NCI-H1694 treated with DMSO at 0.1 percent for 48 hours (cell line): ENCODE results near the gene CES3.

Source experiments
- DNase-seq: peaks from one replicate; lab custom pipeline; 2025; lab: John Stamatoyannopoulos, UW

Gene CES3

DNA sequence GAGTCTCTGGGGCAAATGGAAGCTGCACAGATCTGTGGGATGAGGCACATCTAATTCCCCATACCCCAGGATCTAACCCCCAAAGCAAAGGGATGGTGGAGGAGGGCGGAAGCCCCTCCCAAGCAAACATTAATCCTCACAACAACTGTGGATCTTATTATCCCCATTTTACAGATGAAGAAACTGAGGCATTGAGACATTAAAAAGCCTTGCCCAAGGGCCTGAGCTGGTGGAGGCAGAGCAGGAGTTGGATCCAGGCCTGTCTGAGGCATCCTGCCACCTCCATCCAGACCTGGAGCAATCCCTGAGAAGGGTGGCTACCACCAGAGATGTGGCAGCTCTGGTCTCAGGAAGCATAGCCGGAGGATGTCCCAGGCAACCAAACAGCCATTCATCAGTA is 50.2 kb downstream of the CES3 start:
- DNase-seq = no peak

- DNase-seq = peak; percentile 4
Observed at GRCh38 chr16:67013233-67013822, 52.3 kb downstream of the CES3 start.

GRCh38 chr16:67013823-67014633 is 53.0 kb downstream of the CES3 start:
- peak; percentile 8 for DNase-seq

GRCh38 chr16:67014634-67015312 is 53.7 kb downstream of the CES3 start:
- DNase-seq = no peak

GRCh38 chr16:67015313-67015731 is 54.3 kb downstream of the CES3 start:
- no peak for DNase-seq

GRCh38 chr16:67016143-67016542 is 55.1 kb downstream of the CES3 start:
- DNase-seq = no peak

DNA sequence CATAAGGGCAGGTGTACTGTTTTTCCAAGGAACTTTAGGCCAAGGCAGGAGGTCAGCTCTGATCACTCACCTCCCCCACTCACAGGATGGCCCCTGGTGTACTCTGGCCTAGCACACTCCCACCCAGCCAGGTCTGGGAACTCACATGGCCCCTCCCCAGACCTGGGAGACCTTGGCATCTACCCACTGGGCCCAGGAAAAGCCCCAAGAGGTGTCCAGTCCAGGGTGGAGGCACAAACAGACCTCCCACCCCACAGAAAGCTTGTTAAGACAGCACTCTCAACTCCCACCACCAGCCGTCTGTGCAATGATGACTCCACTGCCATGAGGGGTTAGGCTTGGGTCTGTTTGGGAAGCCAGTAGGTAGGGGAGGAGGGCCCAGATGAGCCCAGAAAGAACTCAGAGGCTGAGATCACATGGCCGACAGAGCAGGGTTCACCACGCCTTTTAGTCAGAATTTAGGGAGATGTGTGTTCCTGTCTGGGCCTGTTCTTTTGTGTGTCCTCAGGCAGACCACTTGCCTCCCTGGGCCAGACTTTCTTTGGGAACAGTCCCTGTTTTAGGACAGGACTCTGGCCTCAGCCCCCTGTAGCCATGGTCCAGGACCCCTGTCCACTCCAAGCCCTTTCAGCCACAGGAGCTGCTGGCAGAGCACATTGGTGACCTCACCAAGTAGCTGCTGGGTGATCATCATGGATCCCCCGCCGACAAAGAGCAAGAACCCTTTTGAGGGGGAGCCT is 55.8 kb downstream of the CES3 start:
- no peak for DNase-seq

DNA sequence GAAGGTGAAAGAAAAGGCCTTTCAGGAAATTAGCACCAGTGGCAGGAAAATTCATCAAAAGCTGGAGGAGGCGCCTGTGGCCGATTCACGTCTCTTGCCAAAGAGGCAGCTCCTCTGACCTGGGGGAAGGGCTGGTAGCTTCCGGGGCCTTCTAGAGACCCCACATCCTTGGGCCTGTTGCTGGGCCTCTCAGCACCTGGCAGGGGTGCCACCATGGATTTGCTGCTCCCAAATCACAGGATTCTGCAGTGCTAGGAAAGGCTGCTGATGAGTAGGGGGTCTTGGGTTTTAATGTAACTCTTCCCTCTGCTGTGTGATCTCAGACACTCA is 56.3 kb downstream of the CES3 start:
- DNase-seq = no peak

GRCh38 chr16:67017810-67018488 is 56.9 kb downstream of the CES3 start:
- DNase-seq = peak; percentile 90

- no peak for DNase-seq
Observed at GRCh38 chr16:67019171-67019570, 58.1 kb downstream of the CES3 start.

- no peak for DNase-seq
Observed at GRCh38 chr16:67021321-67021720, 60.3 kb downstream of the CES3 start.

DNA sequence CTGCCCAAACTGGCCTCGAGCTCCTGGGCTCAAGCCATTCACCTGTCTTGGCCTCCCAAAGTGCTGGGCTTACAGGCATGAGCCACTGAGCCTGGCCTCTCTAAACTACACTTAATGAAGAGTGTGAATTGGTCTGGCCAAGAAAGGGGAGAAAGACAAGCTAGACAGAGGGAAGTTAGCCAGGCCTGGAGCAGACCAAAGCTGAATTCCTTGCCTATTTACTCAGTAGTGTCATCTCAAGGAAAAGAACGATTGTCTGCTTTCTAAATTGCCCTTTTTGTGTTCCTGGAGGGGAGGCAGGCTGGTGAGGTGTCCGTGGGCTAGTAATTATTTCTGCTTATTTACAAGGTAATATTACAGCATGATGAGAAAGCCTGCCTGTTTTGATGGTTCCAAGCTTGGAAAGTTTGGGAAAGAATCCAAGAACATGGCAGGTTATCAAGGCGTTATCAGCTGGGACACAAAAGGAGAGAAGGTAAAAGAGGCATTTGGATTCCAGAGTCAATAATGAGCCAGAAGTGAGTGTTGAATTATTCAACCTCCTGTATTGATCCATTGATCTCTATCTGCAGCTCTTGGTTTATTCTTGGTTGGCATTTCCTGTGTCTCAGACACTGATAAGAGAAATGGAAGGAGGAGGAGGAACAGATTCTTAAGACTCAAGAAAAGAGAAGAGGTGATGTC is 61.6 kb downstream of the CES3 start:
- DNase-seq = no peak

DNA sequence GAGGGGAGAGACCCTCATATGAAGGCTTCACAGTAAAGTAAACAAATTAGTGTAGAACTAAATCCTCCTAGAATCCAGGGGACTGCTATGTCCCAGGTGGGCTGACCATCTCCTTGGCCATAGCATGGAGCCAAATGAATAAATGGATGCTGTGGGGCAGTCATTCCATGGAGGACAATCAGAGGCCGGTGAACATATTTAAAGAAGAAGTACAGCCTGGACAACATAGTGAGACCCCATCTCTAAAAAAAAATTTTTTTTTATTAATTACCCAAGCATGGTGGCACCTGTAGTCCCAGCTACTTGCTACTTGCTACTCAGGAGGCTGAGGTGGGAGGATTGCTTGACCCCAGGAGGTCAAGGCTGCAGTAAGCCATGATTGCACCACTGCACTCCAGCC is 62.6 kb downstream of the CES3 start:
- DNase-seq = no peak
